Urinary bladder (tissue), 4 donors: ENCODE results near the gene CXCR5. TPM values are rescaled to one million over a fixed set of nuclear protein-coding genes. Genes with fewer than 3 reads are reported as not detected.

ENCODE experiments used
- DNase-seq: peaks from one replicate; pipeline ENCODE4 v3.0.0-alpha.2; 2015; ENCODE audit errors: extremely low spot score
- H3K27ac ChIP-seq: one replicate; pipeline ENCODE4 v1.5.1; 2013; ENCODE audit warnings: low read depth, mild to moderate bottlenecking, moderate library complexity
- H3K36me3 ChIP-seq: one replicate; pipeline ENCODE4 v1.6.1; 2013; ENCODE audit warnings: mild to moderate bottlenecking, moderate library complexity; ENCODE audit not compliant: insufficient read depth
- H3K4me1 ChIP-seq: one replicate; pipeline ENCODE4 v1.6.1; 2013; ENCODE audit warnings: mild to moderate bottlenecking, moderate library complexity; ENCODE audit not compliant: insufficient read depth
- H3K4me3 ChIP-seq: one replicate; pipeline ENCODE4 v1.5.1; 2013; ENCODE audit warnings: low read depth, low read length
- WGBS: extraction: QIAGEN DNeasy Blood & Tissue Kit; methylation state at CpG from one replicate; pipeline ENCODE4 v1.1.7; 2013; 5-methylcytosine and 5-hydroxymethylcytosine counted together
- polyA plus RNA-seq: library from polyadenylated mRNA; stranded (reverse); fragments of 200-250 nt; gene quantifications from one replicate; pipeline ENCODE4 v1.2.3, GENCODE V29; 2013
- total RNA-seq: library from RNA; depleted of rRNA; stranded (reverse); fragments of >200 nt; gene quantifications from one replicate; pipeline ENCODE4 v1.2.3, GENCODE V29; 2014
- donor health status: healthy with polysubstance abuse.
- donor health status: healthy.

The CXCR5 gene
- total and polyA plus RNA-seq, 2 donors: 0.38 TPM; not detected in 1

DNA sequence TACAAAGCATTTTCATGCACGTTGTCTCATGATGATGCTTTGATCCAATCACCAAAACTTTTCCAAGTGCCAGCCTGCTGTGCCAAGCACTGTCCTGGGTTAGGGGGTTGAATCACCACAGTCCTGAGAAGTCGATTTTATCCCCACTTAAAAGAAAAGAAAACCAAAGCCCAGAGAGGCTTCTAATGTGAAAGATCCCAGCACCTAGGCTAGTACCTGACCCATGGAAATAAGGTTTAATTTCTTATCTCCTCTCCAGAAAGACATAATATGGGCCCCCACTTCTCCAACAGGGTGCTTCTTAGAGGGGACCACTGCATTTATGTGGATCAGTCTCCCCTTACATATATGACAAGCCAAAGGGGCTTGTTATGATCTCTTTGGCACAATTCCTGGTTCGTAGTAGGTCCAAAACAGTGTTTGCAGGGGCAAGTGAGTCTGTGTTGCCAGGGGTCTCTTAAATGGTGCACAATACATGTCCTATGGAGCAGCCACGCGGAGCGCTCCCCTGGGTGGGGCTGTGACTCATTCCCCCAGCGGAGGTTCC lies 43.9 kb downstream of the CXCR5 start:
- Histone ChIP-seq H3K27ac (peak overlapping the region; percentile 72), H3K4me3 (no peak overlapping the region), H3K36me3 (no peaks in the 10 kb centered on the region), H3K4me1 (no peaks in the 10 kb centered on the region)
- WGBS: 8% methylated on average over 7 of the region's 7 CpGs
- DNase-seq: no peak

DNA sequence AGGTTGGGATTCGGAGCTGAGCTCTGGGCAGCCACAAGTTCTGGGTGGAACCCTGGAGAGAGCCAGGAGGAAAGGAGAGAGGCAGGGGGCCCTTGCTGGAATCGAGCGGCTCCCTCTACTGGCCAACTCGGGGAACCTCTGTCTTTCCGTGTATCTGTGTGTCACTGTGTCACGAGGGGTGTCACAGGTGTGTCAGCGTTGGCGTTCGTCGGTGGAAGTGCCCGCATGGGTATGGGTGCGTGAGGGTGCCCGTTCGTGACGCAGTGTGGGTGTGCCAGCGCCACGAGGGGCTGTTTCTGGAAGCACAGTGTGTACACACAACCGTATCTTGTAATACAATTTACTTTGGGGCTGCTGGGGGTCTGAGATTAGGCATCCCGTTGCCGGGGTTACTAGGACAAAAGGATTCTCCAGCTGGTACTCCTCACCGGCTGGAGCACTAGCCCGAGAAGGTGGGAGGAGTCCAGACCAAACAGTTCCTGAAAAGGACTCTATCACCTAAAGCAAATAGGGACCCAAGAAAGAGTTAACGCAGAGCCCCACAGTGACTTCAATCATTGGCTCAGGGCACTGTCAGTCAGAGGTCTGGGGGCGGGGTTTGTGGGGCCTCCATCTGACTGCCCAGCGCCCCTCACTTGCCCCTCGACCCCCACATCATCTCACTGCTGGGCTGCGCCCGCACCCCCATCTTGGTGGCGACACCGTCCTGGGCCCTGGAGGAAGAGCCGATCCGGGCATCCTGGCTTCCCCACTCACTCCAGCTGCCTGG lies 44.6 kb downstream of the CXCR5 start:
- H3K4me3 ChIP-seq: peak overlapping the region; percentile 65
- no peaks in the 10 kb centered on the region for H3K36me3 ChIP-seq
- under 1% methylated on average over 32 of the region's 32 CpGs for WGBS
- no peaks in the 10 kb centered on the region for H3K4me1 ChIP-seq
- DNase-seq: peak; percentile 95
- peak overlapping the region; percentile 94 for H3K27ac ChIP-seq

GRCh38 chr11:118928870-118929500 lies 45.3 kb downstream of the CXCR5 start:
- Histone ChIP-seq H3K4me1 (no peaks in the 10 kb centered on the region), H3K27ac (peak overlapping the region; percentile 94), H3K4me3 (peak overlapping the region; percentile 65), H3K36me3 (no peaks in the 10 kb centered on the region)
- WGBS: under 1% methylated on average over 26 of the region's 26 CpGs
- no peak for DNase-seq

- Histone ChIP-seq H3K27ac (peak overlapping the region; percentile 98), H3K4me1 (no peaks in the 10 kb centered on the region), H3K36me3 (no peaks in the 10 kb centered on the region), H3K4me3 (peak overlapping the region; percentile 65)
- DNase-seq: peak; percentile 93
- WGBS: under 1% methylated on average over 24 of the region's 26 CpGs
Measured at GRCh38 chr11:118929501-118930093, 45.9 kb downstream of the CXCR5 start.

DNA sequence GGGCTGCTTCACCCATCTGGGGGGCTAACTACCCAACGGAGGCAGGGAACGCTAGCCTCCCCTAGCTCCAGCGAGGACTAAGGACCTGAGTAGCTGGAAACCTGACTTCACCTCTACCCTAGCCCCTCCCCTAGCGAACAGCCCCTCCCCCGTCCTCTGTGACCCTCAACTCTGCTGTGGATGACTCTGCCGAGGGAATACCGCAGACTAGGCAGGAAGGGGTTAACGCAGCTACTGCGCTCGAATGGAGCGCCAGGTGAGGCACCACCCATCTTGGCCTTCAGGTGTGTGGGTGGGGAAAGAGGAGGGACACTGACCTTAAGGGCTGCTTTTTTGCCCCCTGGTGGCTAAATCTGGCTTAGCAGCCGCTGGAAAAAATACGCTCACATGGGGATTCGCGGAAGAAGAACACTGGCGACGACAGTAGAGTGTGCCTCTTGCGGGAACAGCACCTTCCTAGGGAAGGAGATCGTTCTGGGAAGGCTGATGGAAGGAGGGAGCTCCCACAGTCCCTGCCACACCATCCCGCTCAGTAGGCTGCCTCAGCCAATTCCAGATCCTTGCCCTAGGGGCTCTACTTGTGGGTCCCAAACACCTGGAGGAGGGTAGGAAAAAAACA lies 46.5 kb downstream of the CXCR5 start:
- H3K4me3 ChIP-seq: peak overlapping the region; percentile 65
- 1% methylated on average over 20 of the region's 20 CpGs for WGBS
- peak; percentile 82 for DNase-seq
- H3K4me1 ChIP-seq: no peaks in the 10 kb centered on the region
- H3K36me3 ChIP-seq: no peaks in the 10 kb centered on the region
- H3K27ac ChIP-seq: peak overlapping the region; percentile 98

DNA sequence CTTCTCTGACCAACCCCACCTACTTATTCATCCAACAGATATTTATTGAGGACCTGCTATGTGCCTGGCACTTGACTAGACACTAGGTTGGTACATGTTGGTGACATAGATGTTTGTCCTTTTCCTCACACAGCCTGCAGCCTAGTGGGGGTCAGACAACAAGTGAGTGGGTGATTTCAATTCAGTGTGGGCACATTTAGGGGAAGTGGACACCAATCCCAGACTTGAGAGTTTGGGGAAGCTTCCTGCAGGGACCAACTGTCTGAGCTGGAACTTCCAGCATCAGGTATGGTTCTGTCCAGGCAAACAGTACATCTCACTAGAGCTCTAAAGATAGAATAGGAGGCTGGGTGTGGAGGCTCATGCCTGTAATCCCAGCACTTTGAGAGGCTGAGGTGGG lies 47.9 kb downstream of the CXCR5 start:
- DNase-seq: no peak
- H3K36me3 ChIP-seq: no peaks in the 10 kb centered on the region
- H3K4me1 ChIP-seq: no peaks in the 10 kb centered on the region
- no peak overlapping the region for H3K4me3 ChIP-seq
- H3K27ac ChIP-seq: no peak overlapping the region

DNA sequence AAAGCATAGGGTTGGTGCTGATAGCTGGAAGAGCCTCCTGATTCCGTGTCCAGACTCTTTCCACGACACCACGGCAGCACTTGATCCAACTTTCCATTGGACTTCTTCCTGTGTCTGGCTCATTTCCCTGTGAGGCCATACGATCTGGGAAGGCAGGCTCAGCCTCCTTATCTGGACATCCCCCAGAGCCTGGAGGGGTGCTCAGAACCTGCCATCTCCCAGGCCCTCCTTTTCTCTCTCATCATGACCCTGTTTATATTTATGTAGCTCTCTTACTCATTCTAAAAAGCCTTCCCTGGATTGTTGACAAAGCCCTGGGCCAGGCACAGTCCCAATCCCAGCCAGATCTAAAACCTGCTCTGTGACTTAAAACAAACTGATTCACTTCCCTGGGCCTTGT lies 49.8 kb downstream of the CXCR5 start:
- DNase-seq: no peak
- H3K4me1 ChIP-seq: no peaks in the 10 kb centered on the region
- H3K27ac ChIP-seq: no peak overlapping the region
- H3K4me3 ChIP-seq: no peak overlapping the region
- no peaks in the 10 kb centered on the region for H3K36me3 ChIP-seq
- WGBS: 11% methylated on average over 4 of the region's 4 CpGs

GRCh38 chr11:118935376-118935775 lies 51.7 kb downstream of the CXCR5 start:
- Histone ChIP-seq H3K36me3 (no peaks in the 10 kb centered on the region), H3K27ac (no peak overlapping the region), H3K4me3 (no peak overlapping the region), H3K4me1 (no peaks in the 10 kb centered on the region)
- no peak for DNase-seq
- 86% methylated on average over 8 of the region's 8 CpGs for WGBS

- no peak overlapping the region for H3K4me3 ChIP-seq
Measured at GRCh38 chr11:118938491-118939403, 55.1 kb downstream of the CXCR5 start.

DNA sequence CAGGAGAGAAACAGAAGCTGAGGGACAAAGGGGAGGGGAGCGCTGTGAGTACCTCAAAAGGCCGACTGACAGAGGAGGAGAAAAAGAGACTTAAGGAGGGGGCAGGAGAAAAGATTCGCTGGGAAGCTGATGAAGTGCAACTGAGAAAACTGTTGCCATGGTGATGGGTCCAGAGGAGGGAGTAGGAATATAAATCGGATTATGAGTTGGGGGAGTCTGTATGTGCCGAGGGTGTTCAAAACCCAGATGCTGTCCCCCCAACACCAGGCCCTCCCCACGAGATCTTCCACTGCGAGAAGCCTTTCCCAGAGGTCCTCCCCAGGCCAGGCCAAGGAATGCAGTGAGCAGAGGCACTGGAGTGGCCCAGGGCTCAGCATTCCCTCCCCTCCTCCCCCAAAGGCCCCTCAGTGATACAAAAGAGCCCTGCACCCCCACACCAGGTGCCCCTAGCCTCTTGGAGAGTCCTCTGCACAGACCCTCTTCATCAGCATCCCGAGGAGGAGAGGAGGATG lies 55.8 kb downstream of the CXCR5 start:
- WGBS: 69% methylated on average over 8 of the region's 8 CpGs
- Histone ChIP-seq H3K27ac (no peak overlapping the region), H3K4me3 (no peak overlapping the region), H3K4me1 (no peaks in the 10 kb centered on the region), H3K36me3 (no peaks in the 10 kb centered on the region)
- DNase-seq: no peak

More at GRCh38 chr11:118938491-118939403, 55.1 kb downstream of the CXCR5 start:
- Histone ChIP-seq H3K4me1 (no peaks in the 10 kb centered on the region), H3K36me3 (no peaks in the 10 kb centered on the region), H3K27ac (no peak overlapping the region)
- 79% methylated on average over 11 of the region's 11 CpGs for WGBS
- no peak for DNase-seq

GRCh38 chr11:118939953-118940598 lies 56.4 kb downstream of the CXCR5 start:
- H3K36me3 ChIP-seq: no peaks in the 10 kb centered on the region
- no peak for DNase-seq
- no peak overlapping the region for H3K4me3 ChIP-seq
- 47% methylated on average over 13 of the region's 13 CpGs for WGBS
- H3K27ac ChIP-seq: no peak overlapping the region
- H3K4me1 ChIP-seq: no peaks in the 10 kb centered on the region

GRCh38 chr11:118947091-118947490 lies 63.4 kb downstream of the CXCR5 start:
- Histone ChIP-seq H3K36me3 (no peaks in the 10 kb centered on the region), H3K27ac (no peak overlapping the region), H3K4me3 (no peak overlapping the region), H3K4me1 (no peaks in the 10 kb centered on the region)
- WGBS: 28% methylated on average over 2 of the region's 2 CpGs
- DNase-seq: no peak
